Measurements from ENCODE around the gene STXBP6. TPM values are rescaled to one million over a fixed set of nuclear protein-coding genes. Genes with fewer than 3 reads are reported as not detected.

The STXBP6 gene
- total and polyA plus RNA-seq, 9 donors = 1.0 to 9.3 (median 5.5) TPM

GRCh38 chr14:25010471-25010870 lies 39.5 kb downstream of the STXBP6 start:
- Histone ChIP-seq H3K9me3 (no peaks in the 10 kb centered on the region), H3K36me3 (no peaks in the 10 kb centered on the region), H3K4me3 (no peak overlapping the region), H3K4me1 (ENCODE audit: insufficient read depth) (no peaks in the 10 kb centered on the region), H3K27me3 (no peaks in the 10 kb centered on the region), H3K27ac (no peak overlapping the region)
- TF ChIP-seq CTCF (IDR thresholded peaks at IDR 0.05) (no peak), POLR2A (IDR thresholded peaks at IDR 0.05) (no peak), EP300 (IDR thresholded peaks at IDR 0.05) (no peak)
- DNase-seq = no peak
- WGBS, 3 donors = 81 to 89% (median 86%) methylated on average over 3 of the region's 3 CpGs
- intact Hi-C loops (cut with DNase I) = no loop called here

GRCh38 chr14:25009891-25010290 lies 40.1 kb downstream of the STXBP6 start:
- intact Hi-C loops (cut with DNase I) = no loop called here

GRCh38 chr14:25007832-25008231 lies 42.1 kb downstream of the STXBP6 start:
- TF ChIP-seq POLR2A (IDR thresholded peaks at IDR 0.05) = no peak
- no peak for TF ChIP-seq EP300 (IDR thresholded peaks at IDR 0.05)
- no peak for TF ChIP-seq CTCF (IDR thresholded peaks at IDR 0.05)
- 81 to 84% (median 83%) methylated on average over 1 of the region's 1 CpG for whole genome bisulfite sequencing, 3 donors
- Histone ChIP-seq H3K27me3 (no peaks in the 10 kb centered on the region), H3K36me3 (no peaks in the 10 kb centered on the region), H3K4me3 (no peak overlapping the region), H3K4me1 (ENCODE audit: insufficient read depth) (no peaks in the 10 kb centered on the region), H3K27ac (no peak overlapping the region), H3K9me3 (no peaks in the 10 kb centered on the region)
- intact Hi-C loops (cut with DNase I) = no loop called here
- no peak for DNase-seq

More at GRCh38 chr14:25009891-25010290, 40.1 kb downstream of the STXBP6 start:
- Histone ChIP-seq H3K4me1 (ENCODE audit: insufficient read depth) (no peaks in the 10 kb centered on the region), H3K36me3 (no peaks in the 10 kb centered on the region), H3K4me3 (no peak overlapping the region), H3K27me3 (no peaks in the 10 kb centered on the region), H3K9me3 (no peaks in the 10 kb centered on the region), H3K27ac (no peak overlapping the region)
- no peak for DNase-seq
- TF ChIP-seq CTCF (IDR thresholded peaks at IDR 0.05) (no peak), POLR2A (IDR thresholded peaks at IDR 0.05) (no peak), EP300 (IDR thresholded peaks at IDR 0.05) (no peak)
- 23 to 30% (median 27%) methylated on average over 3 of the region's 3 CpGs for WGBS, 3 donors

- Histone ChIP-seq H3K4me1 (ENCODE audit: insufficient read depth) (no peaks in the 10 kb centered on the region), H3K36me3 (no peaks in the 10 kb centered on the region), H3K9me3 (no peaks in the 10 kb centered on the region), H3K27ac (no peak overlapping the region), H3K27me3 (no peaks in the 10 kb centered on the region), H3K4me3 (no peak overlapping the region)
- DNase-seq = no peak
- intact Hi-C loops (cut with DNase I) = no loop called here
- TF ChIP-seq CTCF (IDR thresholded peaks at IDR 0.05) (no peak), EP300 (IDR thresholded peaks at IDR 0.05) (no peak), POLR2A (IDR thresholded peaks at IDR 0.05) (no peak)
- WGBS, 3 donors = 72 to 80% (median 77%) methylated on average over 9 of the region's 9 CpGs
Observed at GRCh38 chr14:25006961-25007795, 42.8 kb downstream of the STXBP6 start.
